ENCODE measurements around the gene YDJC.
"Not testable (repeated sequence)": the region's sequence is repeated elsewhere in the genome, so short reads cannot be mapped to it uniquely, and the experiment has no call there.

YDJC gene

GRCh38 chr22:21611210-21611977 lies 18.4 kb downstream of the YDJC start:
- peaks cover 100% of the 10 kb centered on the region for H4K20me1 ChIP-seq
- peaks cover 32% of the 10 kb centered on the region for H3K4me1 ChIP-seq
- H3K4me3 ChIP-seq, result no peak overlapping the region
- H3K27me3 ChIP-seq, result no peaks in the 10 kb centered on the region
- H3K36me3 ChIP-seq, result peaks cover 91% of the 10 kb centered on the region
- no peak overlapping the region for H3K27ac ChIP-seq
- H3K9me3 ChIP-seq, result no peaks in the 10 kb centered on the region
- no peak overlapping the region for H3K4me2 ChIP-seq
- no peak overlapping the region for H3K9ac ChIP-seq
- no peak for TF ChIP-seq Cebpa-rat (IDR thresholded peaks at IDR 0.05)

- not testable (repeated sequence) for H3K27ac ChIP-seq, H3K4me2 ChIP-seq, H3K9me3 ChIP-seq, H3K9ac ChIP-seq, H3K27me3 ChIP-seq, H3K4me3 ChIP-seq
- Histone ChIP-seq H3K36me3 (peaks cover 97% of the 10 kb centered on the region), H3K4me1 (peaks cover 19% of the 10 kb centered on the region), H4K20me1 (peaks cover 100% of the 10 kb centered on the region)
Measured at GRCh38 chr22:21609556-21610157, 20.2 kb downstream of the YDJC start.

- TF ChIP-seq Cebpa-rat (IDR thresholded peaks at IDR 0.05), result no peak
- H3K4me3 ChIP-seq, result no peak overlapping the region
- H3K36me3 ChIP-seq, result peaks cover 88% of the 10 kb centered on the region
Measured at GRCh38 chr22:21606775-21607174, 23.0 kb downstream of the YDJC start.

GRCh38 chr22:21605887-21606564 lies 23.8 kb downstream of the YDJC start:
- Histone ChIP-seq H3K27ac (no peak overlapping the region), H3K36me3 (peaks cover 87% of the 10 kb centered on the region), H3K4me1 (0 out of 2 replicates have a peak, but pooled peaks cover 5% of the 10 kb centered on the region), H3K27me3 (no peaks in the 10 kb centered on the region), H3K9ac (no peak overlapping the region), H3K4me2 (no peak overlapping the region), H3K9me3 (no peaks in the 10 kb centered on the region), H3K4me3 (no peak overlapping the region), H4K20me1 (peaks cover 100% of the 10 kb centered on the region)
- TF ChIP-seq Cebpa-rat (IDR thresholded peaks at IDR 0.05), result no peak

More at GRCh38 chr22:21606775-21607174, 23.0 kb downstream of the YDJC start:
- Histone ChIP-seq H3K9me3 (no peaks in the 10 kb centered on the region), H4K20me1 (peaks cover 100% of the 10 kb centered on the region), H3K4me2 (no peak overlapping the region), H3K27me3 (no peaks in the 10 kb centered on the region), H3K4me1 (0 out of 2 replicates have a peak, but pooled peaks cover 5% of the 10 kb centered on the region), H3K27ac (no peak overlapping the region), H3K9ac (no peak overlapping the region)

- H3K36me3 ChIP-seq, result peaks cover 87% of the 10 kb centered on the region
- TF ChIP-seq Cebpa-rat (IDR thresholded peaks at IDR 0.05), result no peak
- H3K4me1 ChIP-seq, result 0 out of 2 replicates have a peak, but pooled peaks cover 5% of the 10 kb centered on the region
- no peak overlapping the region for H3K4me2 ChIP-seq
- no peaks in the 10 kb centered on the region for H3K27me3 ChIP-seq
- H4K20me1 ChIP-seq, result peaks cover 100% of the 10 kb centered on the region
- H3K9ac ChIP-seq, result no peak overlapping the region
- no peaks in the 10 kb centered on the region for H3K9me3 ChIP-seq
- no peak overlapping the region for H3K27ac ChIP-seq
- H3K4me3 ChIP-seq, result no peak overlapping the region
Measured at GRCh38 chr22:21603973-21604372, 25.8 kb downstream of the YDJC start.

GRCh38 chr22:21602579-21602978 lies 27.2 kb downstream of the YDJC start:
- Histone ChIP-seq H3K27ac (no peak overlapping the region), H3K4me3 (no peak overlapping the region), H4K20me1 (peaks cover 100% of the 10 kb centered on the region), H3K36me3 (peaks cover 86% of the 10 kb centered on the region), H3K9ac (no peak overlapping the region), H3K27me3 (no peaks in the 10 kb centered on the region), H3K9me3 (no peaks in the 10 kb centered on the region), H3K4me2 (no peak overlapping the region), H3K4me1 (0 out of 2 replicates have a peak, but pooled peaks cover 5% of the 10 kb centered on the region)
- no peak for TF ChIP-seq Cebpa-rat (IDR thresholded peaks at IDR 0.05)

- peaks cover 87% of the 10 kb centered on the region for H3K36me3 ChIP-seq
- H3K9me3 ChIP-seq, result no peaks in the 10 kb centered on the region; the same call in 1 of the 2 replicates
- H3K4me1 ChIP-seq, result 0 out of 2 replicates have a peak, but pooled peaks cover 4% of the 10 kb centered on the region
- no peak for TF ChIP-seq Cebpa-rat (IDR thresholded peaks at IDR 0.05)
- no peak overlapping the region for H3K27ac ChIP-seq
- H3K4me3 ChIP-seq, result no peak overlapping the region
- no peaks in the 10 kb centered on the region for H3K27me3 ChIP-seq
- peaks cover 100% of the 10 kb centered on the region for H4K20me1 ChIP-seq
- H3K4me2 ChIP-seq, result no peak overlapping the region
- H3K9ac ChIP-seq, result no peak overlapping the region
Measured at GRCh38 chr22:21599053-21599893, 30.5 kb downstream of the YDJC start.

GRCh38 chr22:21598302-21598701 lies 31.5 kb downstream of the YDJC start:
- Histone ChIP-seq H3K4me1 (no peaks in the 10 kb centered on the region), H3K27ac (no peak overlapping the region), H3K4me2 (no peak overlapping the region), H3K27me3 (no peaks in the 10 kb centered on the region), H3K36me3 (peaks cover 93% of the 10 kb centered on the region), H3K9me3 (no peaks in the 10 kb centered on the region; the same call in 1 of the 2 replicates), H4K20me1 (peaks cover 100% of the 10 kb centered on the region), H3K4me3 (no peak overlapping the region), H3K9ac (no peak overlapping the region)
- no peak for TF ChIP-seq Cebpa-rat (IDR thresholded peaks at IDR 0.05)

- H3K4me3 ChIP-seq, H3K9ac ChIP-seq, H3K27me3 ChIP-seq, H3K4me2 ChIP-seq, H3K9me3 ChIP-seq, H3K4me1 ChIP-seq, H3K27ac ChIP-seq: not testable (repeated sequence)
- H3K36me3 ChIP-seq, result peaks cover 96% of the 10 kb centered on the region
- H4K20me1 ChIP-seq, result peaks cover 100% of the 10 kb centered on the region
Measured at GRCh38 chr22:21596356-21597135, 33.3 kb downstream of the YDJC start.
